OCI-LY7 (cell line): ENCODE results near the gene ANKRD45.

Experiments used
- CTCF ChIP-seq: fragments of 200-600 bp; sonication (generic); conservative IDR thresholded peaks from 2 replicates; pipeline ENCODE4 v1.5.1; 2014; ENCODE audit warnings: mild to moderate bottlenecking, antibody characterized with exemption, low read length, moderate library complexity, mixed read lengths
- EZH2phosphoT487 ChIP-seq: fragments of 200-600 bp; sonication (generic); IDR thresholded peaks from 2 replicates; pipeline ENCODE4 v1.6.1; 2018; ENCODE audit warnings: low read depth, borderline replicate concordance, mild to moderate bottlenecking, mixed run types, antibody characterized with exemption, low read length, moderate library complexity, mixed read lengths

DNA sequence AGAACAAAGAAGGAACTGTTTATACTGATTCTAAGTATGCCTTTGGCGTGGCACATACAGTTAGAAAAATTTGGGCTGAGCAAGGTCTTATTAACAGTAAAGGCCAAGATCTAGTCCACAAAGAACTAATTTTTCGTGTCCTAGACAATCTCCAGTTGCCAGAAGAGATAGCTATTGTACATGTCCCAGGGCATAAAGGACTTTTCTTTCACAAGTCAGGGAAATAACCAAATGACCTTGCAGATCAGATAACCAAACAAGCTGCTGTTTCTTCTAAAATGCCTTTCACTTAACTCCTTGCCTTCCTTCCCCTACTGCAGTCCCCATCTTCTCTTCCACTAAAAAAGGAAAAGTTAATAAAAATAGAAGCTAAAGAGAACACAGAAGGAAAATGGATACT, 30.5 kb downstream of the ANKRD45 start:
- TF ChIP-seq CTCF: no peak
- no peak for TF ChIP-seq EZH2phosphoT487
